ENCODE data around the gene PGAP6.
"Not testable (repeated sequence)": the region's sequence is repeated elsewhere in the genome, so short reads cannot be mapped to it uniquely, and the experiment has no call there.

PGAP6 gene

GRCh38 chr16:346587-346986 is 35.2 kb downstream of the PGAP6 start:
- no peak for DNase-seq

GRCh38 chr16:345772-346171 is 36.0 kb downstream of the PGAP6 start:
- no peak for DNase-seq

- no peak for DNase-seq
Observed at GRCh38 chr16:342455-343213, 39.1 kb downstream of the PGAP6 start.

DNA sequence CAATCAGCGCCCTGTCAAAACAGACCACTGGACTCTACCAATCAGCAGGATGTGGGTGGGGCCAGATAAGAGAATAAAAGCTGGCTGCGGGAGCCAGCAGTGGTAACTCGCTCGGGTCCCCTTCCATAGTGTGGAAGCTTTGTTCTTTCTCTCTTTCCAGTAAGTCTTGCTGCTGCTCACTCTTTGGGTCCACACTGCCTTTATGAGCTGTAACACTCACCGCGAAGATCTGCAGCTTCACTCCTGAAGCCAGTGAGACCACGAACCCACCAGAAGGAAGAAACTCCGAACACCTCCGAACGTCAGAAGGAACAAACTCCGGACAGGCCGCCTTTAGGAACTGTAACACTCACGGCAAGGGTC is 39.8 kb downstream of the PGAP6 start:
- DNase-seq: not testable (repeated sequence)

DNA sequence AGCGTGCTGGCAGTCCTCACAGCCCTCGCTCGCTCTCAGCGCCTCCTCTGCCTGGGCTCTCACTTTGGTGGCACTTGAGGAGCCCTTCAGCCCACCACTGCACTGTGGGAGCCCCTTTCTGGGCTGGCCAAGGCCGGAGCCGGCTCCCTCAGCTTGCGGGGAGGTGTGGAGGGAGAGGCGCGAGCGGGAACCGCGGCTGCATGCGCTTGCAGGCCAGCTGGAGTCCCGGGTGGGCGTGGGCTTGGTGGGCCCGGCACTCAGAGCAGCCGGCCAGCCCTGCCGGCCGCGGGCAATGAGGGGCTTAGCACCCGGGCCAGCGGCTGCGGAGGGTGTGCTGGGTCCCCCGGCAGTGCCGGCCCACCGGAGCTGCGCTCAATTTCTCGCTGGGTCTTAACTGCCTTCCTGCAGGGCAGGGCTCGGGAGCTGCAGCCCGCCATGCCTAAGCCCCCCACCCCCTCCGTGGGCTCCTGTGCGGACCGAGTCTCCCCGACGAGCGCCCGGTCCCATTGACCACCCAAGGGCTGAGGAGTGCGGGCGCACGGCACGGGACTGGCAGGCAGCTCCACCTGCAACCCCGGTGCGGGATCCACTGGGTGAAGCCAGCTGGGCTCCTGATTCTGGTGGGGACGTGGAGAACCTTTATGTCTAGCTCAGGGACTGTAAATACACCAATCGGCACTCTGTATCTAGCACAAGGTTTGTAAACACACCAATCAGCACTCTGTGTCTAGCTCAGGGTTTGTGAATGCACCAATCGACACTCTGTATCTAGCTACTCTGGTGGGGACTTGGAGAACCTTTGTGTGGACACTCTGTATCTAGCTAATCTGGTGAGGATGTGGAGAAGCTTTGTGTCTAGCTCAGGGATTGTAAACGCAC is 40.4 kb downstream of the PGAP6 start:
- DNase-seq: not testable (repeated sequence)

DNA sequence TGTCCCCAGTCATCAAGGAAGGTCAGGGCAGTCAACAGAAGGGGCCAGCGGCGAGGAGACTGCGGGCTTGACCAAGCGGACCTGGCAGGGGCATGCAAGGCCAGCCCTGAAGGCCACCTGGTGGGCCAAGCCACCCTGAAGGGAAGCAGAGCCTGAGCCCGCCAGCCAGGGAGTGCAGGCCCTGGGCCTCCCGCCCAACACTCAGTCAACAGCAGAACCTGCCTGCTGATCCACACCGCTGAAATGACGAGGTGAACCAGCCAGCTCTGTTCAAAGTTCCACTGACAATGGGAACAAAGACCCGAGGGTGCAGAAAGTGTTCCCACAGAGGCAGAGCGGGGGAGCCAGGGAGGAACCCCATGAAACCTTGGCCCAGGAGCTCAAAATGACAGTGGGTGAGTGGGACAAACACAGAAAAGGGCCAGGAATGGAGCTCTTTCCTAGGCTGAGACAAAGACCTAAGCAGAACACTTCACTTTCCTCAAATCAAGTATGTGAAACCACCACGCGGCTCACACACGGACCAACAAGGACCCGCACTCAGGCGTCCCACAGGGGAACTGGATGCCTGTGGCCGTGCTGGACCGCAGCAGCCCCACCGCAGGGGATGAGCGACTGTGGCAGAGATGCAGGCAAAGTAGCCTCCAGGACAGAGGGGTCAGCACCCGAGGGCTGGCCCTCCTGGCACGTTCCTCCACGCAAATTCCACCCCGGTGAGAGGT is 41.2 kb downstream of the PGAP6 start:
- DNase-seq: no peak

GRCh38 chr16:339680-340079 is 42.1 kb downstream of the PGAP6 start:
- DNase-seq: no peak

DNA sequence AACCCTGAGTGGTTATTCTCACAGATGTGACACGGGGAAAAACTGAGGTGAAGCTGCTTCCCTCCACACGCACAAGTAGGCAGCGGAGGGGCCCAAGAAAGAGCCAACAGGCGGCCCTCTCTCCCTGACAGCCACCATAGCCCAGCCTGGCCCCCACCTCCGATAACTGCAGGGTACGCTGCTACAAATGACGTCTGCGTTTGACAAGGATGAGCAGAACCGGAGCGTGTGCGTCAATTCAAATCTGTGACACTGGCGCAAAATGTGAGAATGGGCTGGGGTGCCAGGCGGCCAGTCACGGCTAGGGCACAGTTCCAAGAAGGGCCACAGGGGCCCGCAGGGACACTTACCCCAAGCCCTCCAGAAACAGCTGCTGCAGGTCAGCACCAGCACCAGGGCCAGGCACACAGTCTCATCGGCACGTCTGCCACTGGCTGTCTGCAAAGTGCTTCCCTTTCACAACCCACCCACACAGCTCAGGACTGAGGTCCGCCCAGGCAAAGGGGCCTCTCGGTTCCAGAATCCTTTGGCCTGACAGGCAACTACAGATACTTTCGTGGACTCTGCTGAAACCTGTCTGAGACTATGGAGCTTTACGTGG is 43.7 kb downstream of the PGAP6 start:
- no peak for DNase-seq

- no peak for DNase-seq
Observed at GRCh38 chr16:337437-337836, 44.3 kb downstream of the PGAP6 start.

DNA sequence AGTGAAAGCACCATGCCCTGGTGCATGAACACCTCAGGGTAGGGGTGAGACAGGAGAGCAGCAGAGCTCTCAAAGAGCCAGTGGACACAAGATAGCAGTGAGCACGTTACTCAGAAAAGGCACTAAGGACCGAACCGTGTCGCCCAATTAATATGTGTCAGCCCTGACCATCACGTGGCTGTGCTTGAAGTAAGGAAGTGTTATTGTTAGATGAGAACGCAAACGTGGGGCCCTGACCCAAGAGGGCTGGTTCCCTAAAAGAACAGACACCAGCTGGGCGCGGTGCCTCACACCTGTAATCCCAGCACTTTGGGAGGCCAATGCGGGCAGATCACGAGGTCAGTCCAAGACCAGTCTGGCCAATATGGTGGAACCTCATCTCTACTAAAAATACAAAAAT is 45.5 kb downstream of the PGAP6 start:
- DNase-seq: no peak

DNA sequence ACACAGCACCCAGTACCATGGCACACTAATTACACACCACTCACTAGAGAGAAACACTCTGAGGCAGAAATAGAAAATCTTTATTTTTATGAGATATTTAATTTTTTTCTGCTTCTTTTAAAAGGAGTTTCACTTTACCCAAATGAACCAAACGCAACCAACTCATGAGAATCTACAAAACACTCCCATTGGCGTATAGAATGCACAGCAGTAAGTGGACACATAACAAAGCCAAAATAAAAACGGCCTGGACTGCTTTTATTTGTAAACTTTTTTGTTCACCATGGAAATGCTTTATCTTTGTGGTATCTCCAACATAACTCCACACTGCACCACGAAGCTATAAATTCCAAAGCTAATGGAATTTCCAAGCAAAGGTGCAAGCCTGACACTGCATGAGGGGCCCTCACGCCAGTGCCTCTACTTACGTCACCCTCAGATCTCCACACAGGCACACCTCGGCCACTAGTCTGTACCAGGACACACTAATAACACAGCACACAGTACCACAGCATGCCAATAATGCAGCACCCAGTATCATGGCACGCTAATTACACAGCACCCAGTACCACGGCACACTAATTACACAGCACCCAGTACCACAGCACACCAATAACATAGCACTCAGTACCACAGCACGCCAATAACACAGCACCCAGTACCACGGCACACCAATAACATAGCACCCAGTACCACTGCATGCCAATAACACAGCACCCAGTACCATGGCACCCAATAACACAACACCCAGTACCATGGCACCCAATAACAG is 46.7 kb downstream of the PGAP6 start:
- not testable (repeated sequence) for DNase-seq

DNA sequence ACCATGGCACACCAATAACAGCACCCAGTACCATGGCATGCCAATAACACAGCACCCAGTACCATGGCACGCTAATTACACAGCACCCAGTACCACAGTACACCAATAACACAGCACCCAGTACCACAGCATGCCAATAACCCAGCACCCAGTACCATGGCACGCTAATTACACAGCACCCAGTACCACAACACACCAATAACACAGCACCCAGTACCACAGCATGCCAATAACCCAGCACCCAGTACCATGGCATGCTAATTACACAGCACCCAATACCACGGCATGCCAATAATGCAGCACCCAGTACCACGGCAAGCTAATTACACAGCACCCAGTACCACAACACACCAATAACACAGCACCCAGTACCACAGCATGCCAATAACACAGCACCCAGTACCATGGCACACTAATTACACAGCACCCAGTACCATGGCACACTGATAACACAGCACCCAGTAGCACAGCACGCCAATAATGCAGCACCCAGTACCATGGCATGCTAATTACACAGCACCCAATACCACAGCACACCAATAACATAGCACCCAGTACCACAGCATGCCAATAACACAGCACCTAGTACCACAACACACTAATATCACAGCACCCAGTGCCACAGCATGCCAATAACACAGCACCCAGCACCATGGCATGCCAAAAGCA is 47.5 kb downstream of the PGAP6 start:
- not testable (repeated sequence) for DNase-seq

GRCh38 chr16:333406-334094 is 48.2 kb downstream of the PGAP6 start:
- no peak for DNase-seq

- DNase-seq: not testable (repeated sequence)
Observed at GRCh38 chr16:331181-331814, 50.5 kb downstream of the PGAP6 start.

GRCh38 chr16:330741-331140 is 51.0 kb downstream of the PGAP6 start:
- DNase-seq: no peak

- DNase-seq: no peak
Observed at GRCh38 chr16:325375-326145, 56.2 kb downstream of the PGAP6 start.

DNA sequence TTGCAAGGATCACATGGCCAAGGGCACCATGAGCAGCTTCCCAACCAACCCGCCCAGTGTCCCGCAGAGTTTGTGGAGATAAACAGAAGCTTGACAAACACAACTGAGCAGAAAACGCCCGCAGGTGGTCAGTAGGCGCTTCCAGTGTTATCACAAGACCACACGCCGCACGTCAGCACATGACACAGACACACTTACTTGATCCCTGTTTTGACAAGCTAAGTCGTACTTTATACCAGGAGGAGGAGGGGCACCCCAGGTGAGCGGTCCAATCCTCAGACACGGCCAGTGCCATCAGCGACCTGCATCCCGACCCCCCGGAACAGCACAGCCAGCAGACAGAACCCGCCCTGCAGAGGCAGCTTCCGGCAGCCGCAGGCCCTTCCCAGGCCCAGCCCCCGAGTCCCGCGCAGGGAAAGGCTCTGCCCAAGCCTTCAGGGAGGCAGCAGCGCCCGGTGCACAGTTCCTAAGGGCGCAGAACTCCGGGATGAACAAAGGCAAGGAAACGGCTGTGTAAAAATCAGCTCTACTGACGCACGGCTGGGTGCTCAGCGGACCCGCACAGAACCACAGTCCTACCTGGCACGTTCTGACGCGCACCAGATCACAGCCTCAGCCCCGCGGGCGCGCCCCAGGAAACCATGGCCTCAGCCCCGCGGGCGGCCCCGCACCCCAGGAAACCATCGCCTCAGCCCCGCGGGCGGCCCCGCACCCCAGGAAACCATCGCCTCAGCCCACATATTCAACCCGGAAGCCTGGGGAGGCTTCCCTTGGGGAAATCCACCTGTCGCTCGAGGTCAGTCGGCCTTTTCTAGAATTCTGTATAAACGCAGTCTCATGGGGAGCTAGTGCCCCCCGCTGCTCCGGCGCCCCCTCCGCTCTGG is 57.1 kb downstream of the PGAP6 start:
- DNase-seq: no peak

DNA sequence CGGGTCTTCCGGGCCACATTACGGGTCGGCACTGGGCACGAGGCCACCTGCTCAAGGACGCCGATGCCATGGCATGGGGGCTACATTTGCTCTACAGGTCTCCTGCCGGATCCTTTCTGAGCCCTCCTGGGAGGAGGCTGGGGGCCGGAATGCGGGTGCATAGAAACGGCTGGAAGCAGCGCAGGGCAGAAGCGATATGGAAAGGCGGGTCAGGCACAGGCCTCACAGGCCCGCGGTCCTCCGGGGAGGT is 57.7 kb downstream of the PGAP6 start:
- DNase-seq: no peak
